Measurements from ENCODE around the gene EIF4B. TPM values are rescaled to one million over a fixed set of nuclear protein-coding genes. Genes with fewer than 3 reads are reported as not detected.

Gene EIF4B
- total RNA-seq, 2 donors from 2014 or later, result 398 to 455 TPM

- Histone ChIP-seq H3K4me3 (no peak overlapping the region), H3K36me3 (no peaks in the 10 kb centered on the region), H3K27me3 (no peaks in the 10 kb centered on the region), H3K4me1 (peaks cover 30% of the 10 kb centered on the region), H3K9me3 (no peaks in the 10 kb centered on the region), H3K9ac (ENCODE audit: low read depth in 2 of 2, low read length in 2 of 2) (no peak overlapping the region), H3K27ac (no peak overlapping the region)
- intact Hi-C loops (cut with DNase I), result no loop called here
- TF ChIP-seq CTCF (IDR thresholded peaks at IDR 0.05), result no peak
- no peak for DNase-seq
These were observed 50.0 kb downstream of the EIF4B start for GRCh38 chr12:53056296-53056695.

- Histone ChIP-seq H3K9ac (ENCODE audit: low read depth in 2 of 2, low read length in 2 of 2) (no peak overlapping the region), H3K27me3 (no peaks in the 10 kb centered on the region), H3K4me1 (peaks cover 27% of the 10 kb centered on the region), H3K4me3 (no peak overlapping the region), H3K9me3 (no peaks in the 10 kb centered on the region), H3K36me3 (no peaks in the 10 kb centered on the region), H3K27ac (no peak overlapping the region)
- TF ChIP-seq CTCF (IDR thresholded peaks at IDR 0.05), result no peak
- intact Hi-C loops (cut with DNase I), result no loop called here
- DNase-seq, result no peak
These were observed 50.6 kb downstream of the EIF4B start for GRCh38 chr12:53056901-53057300.

- H3K9ac ChIP-seq (ENCODE audit: low read depth in 2 of 2, low read length in 2 of 2), result no peak overlapping the region
- intact Hi-C loops (cut with DNase I), result no loop called here
- H3K27me3 ChIP-seq, result no peaks in the 10 kb centered on the region
- no peaks in the 10 kb centered on the region for H3K36me3 ChIP-seq
- TF ChIP-seq CTCF (IDR thresholded peaks at IDR 0.05), result no peak
- no peaks in the 10 kb centered on the region for H3K9me3 ChIP-seq
- no peak overlapping the region for H3K4me3 ChIP-seq
- peaks cover 20% of the 10 kb centered on the region for H3K4me1 ChIP-seq
- H3K27ac ChIP-seq, result no peak overlapping the region
- DNase-seq, result no peak
These were observed 51.7 kb downstream of the EIF4B start for GRCh38 chr12:53057816-53058500.

GRCh38 chr12:53058674-53059433, 52.6 kb downstream of the EIF4B start:
- Histone ChIP-seq H3K27me3 (no peaks in the 10 kb centered on the region), H3K36me3 (no peaks in the 10 kb centered on the region), H3K9ac (ENCODE audit: low read depth in 2 of 2, low read length in 2 of 2) (no peak overlapping the region), H3K4me3 (no peak overlapping the region), H3K9me3 (no peaks in the 10 kb centered on the region), H3K4me1 (peaks cover 12% of the 10 kb centered on the region), H3K27ac (no peak overlapping the region)
- no peak for DNase-seq
- intact Hi-C loops (cut with DNase I), result no loop called here
- no peak for TF ChIP-seq CTCF (IDR thresholded peaks at IDR 0.05)

- Histone ChIP-seq H3K36me3 (no peaks in the 10 kb centered on the region), H3K4me1 (peaks cover 12% of the 10 kb centered on the region), H3K27me3 (no peaks in the 10 kb centered on the region), H3K27ac (no peak overlapping the region), H3K9ac (ENCODE audit: low read depth in 2 of 2, low read length in 2 of 2) (no peak overlapping the region), H3K9me3 (no peaks in the 10 kb centered on the region), H3K4me3 (no peak overlapping the region)
- intact Hi-C loops (cut with DNase I), result no loop called here
- DNase-seq, result no peak
- no peak for TF ChIP-seq CTCF (IDR thresholded peaks at IDR 0.05)
These were observed 53.3 kb downstream of the EIF4B start for GRCh38 chr12:53059434-53060063.

All from colonic mucosa (tissue), 4 donors.